IgD-negative memory B cell (primary cell): ENCODE data around the gene LIFR. TPM values are rescaled to one million over a fixed set of nuclear protein-coding genes. Genes with fewer than 3 reads are reported as not detected.

Source experiments
- H3K27ac Mint-ChIP-seq, 3 donors: one replicate each; pipeline ENCODE4 v1.8.0; 2020 to 2022; ENCODE audit warnings: mild to moderate bottlenecking in 3 of 3, mixed read lengths in 3 of 3, moderate library complexity in 1 of 3
- H3K27me3 Mint-ChIP-seq: one replicate; pipeline ENCODE4 v1.8.0; 2021; ENCODE audit warnings: mixed read lengths
- H3K36me3 Mint-ChIP-seq: one replicate; pipeline ENCODE4 v1.8.0; 2020; ENCODE audit warnings: mild to moderate bottlenecking, mixed read lengths
- H3K4me1 Mint-ChIP-seq, 3 donors: one replicate each; pipeline ENCODE4 v1.8.0; 2020 to 2022; ENCODE audit warnings: mixed read lengths in 3 of 3, mild to moderate bottlenecking in 1 of 3
- H3K4me3 Mint-ChIP-seq, 4 donors: one replicate each; pipeline ENCODE4 v1.8.0; 2020 to 2022; ENCODE audit warnings: mild to moderate bottlenecking in 4 of 4, mixed read lengths in 4 of 4, moderate library complexity in 3 of 4
- H3K9me3 Mint-ChIP-seq, 3 donors: one replicate each; pipeline ENCODE4 v1.8.0; 2020 to 2021; ENCODE audit warnings: mixed read lengths in 3 of 3, mild to moderate bottlenecking in 1 of 3
- polyA plus RNA-seq: library from polyadenylated mRNA; unstranded; fragments of 300-500 nt; fragmentation: Illumina TruSeq; gene quantifications from one replicate; pipeline ENCODE4 v1.2.3, GENCODE V29; 2021

LIFR gene
- polyA plus RNA-seq, 1 donor from 2014 or later = not detected

DNA sequence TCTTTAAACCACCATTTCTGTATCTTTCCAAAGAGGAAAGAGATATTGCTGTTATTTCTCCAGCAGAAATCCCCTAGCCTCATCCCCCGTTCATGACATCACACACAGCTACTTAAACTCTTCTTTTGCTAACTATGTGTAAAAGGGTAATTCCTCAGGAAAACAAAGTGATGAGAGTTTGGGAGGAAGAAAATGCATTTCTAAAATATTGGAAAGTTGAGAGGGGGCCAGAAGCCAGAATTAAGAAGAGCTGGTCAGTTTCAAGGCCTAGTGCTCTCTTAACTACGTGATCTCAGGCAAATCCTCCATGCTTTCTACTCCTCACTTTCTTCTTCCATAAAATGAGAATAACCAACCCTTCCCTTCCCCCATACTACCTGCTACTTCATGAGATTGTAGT, 109.4 kb downstream of the LIFR start:
- H3K4me1 Mint-ChIP-seq = no peaks in the 10 kb centered on the region
- peaks cover 58% of the 10 kb centered on the region for H3K27me3 Mint-ChIP-seq

GRCh38 chr5:38446029-38446522, 110.4 kb downstream of the LIFR start:
- peaks cover 57% of the 10 kb centered on the region for H3K27me3 Mint-ChIP-seq

More for the DNA sequence above, 109.4 kb downstream of the LIFR start:
- H3K36me3 Mint-ChIP-seq = no peaks in the 10 kb centered on the region
- no peak overlapping the region for H3K27ac Mint-ChIP-seq
- peaks cover 0 to 2% (median 0%) of the 10 kb centered on the region in 3 donors for H3K9me3 Mint-ChIP-seq
- no peak overlapping the region for H3K4me3 Mint-ChIP-seq

GRCh38 chr5:38445374-38446028, 110.9 kb downstream of the LIFR start:
- Mint-ChIP-seq H3K9me3 (peaks cover 0 to 2% (median 0%) of the 10 kb centered on the region in 3 donors), H3K4me3 (no peak overlapping the region), H3K36me3 (no peaks in the 10 kb centered on the region), H3K4me1 (peaks cover 0 to 2% (median 0%) of the 10 kb centered on the region in 3 donors), H3K27ac (no peak overlapping the region), H3K27me3 (peaks cover 53% of the 10 kb centered on the region)

More at GRCh38 chr5:38446029-38446522, 110.4 kb downstream of the LIFR start:
- no peak overlapping the region for H3K27ac Mint-ChIP-seq
- H3K36me3 Mint-ChIP-seq = no peaks in the 10 kb centered on the region
- peaks cover 0 to 2% (median 0%) of the 10 kb centered on the region in 3 donors for H3K4me1 Mint-ChIP-seq
- peaks cover 0 to 2% (median 0%) of the 10 kb centered on the region in 3 donors for H3K9me3 Mint-ChIP-seq
- H3K4me3 Mint-ChIP-seq = no peak overlapping the region

DNA sequence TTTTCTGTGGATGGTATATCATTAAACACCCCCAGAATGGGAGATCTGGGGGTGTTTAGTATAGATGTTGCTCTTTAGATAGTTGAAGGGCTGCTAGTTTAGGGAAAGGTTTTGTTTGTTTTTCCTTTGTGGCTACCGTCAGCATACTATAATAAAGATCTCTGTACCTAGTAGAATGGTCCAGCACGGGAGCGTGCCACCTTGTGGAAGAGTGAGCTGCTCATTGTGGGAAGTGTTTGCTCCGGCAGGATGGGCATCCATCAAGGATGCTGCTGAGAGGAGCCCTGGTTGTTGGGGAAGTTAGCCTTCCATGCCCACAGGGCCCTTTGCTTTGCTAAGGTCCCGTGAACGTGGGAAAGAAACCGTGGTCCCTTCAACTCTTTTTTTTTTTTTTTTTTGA, 113.1 kb downstream of the LIFR start:
- Mint-ChIP-seq H3K9me3 (peaks cover 0 to 2% (median 0%) of the 10 kb centered on the region in 3 donors), H3K27ac (no peak overlapping the region), H3K4me1 (peaks cover 0 to 2% (median 0%) of the 10 kb centered on the region in 3 donors), H3K36me3 (no peaks in the 10 kb centered on the region), H3K4me3 (no peak overlapping the region), H3K27me3 (peaks cover 38% of the 10 kb centered on the region)

DNA sequence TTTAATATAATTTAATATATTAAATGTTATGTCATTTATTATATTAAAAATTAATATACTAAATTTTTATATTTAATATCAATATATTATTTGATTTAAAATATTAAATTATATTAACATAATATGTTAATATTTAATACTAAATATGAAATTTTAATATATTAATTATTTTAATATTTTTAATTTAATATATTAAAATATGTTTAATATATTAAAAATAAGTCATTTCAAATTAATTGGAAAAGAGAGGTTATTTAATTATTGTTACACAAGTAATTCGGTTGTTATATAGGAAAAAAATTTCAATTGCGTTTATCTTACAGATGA, 114.2 kb downstream of the LIFR start:
- Mint-ChIP-seq H3K9me3 (peaks cover 0 to 2% (median 0%) of the 10 kb centered on the region in 3 donors), H3K4me1 (peaks cover 0 to 2% (median 0%) of the 10 kb centered on the region in 3 donors), H3K36me3 (no peaks in the 10 kb centered on the region), H3K4me3 (no peak overlapping the region), H3K27ac (no peak overlapping the region), H3K27me3 (peaks cover 32% of the 10 kb centered on the region)

DNA sequence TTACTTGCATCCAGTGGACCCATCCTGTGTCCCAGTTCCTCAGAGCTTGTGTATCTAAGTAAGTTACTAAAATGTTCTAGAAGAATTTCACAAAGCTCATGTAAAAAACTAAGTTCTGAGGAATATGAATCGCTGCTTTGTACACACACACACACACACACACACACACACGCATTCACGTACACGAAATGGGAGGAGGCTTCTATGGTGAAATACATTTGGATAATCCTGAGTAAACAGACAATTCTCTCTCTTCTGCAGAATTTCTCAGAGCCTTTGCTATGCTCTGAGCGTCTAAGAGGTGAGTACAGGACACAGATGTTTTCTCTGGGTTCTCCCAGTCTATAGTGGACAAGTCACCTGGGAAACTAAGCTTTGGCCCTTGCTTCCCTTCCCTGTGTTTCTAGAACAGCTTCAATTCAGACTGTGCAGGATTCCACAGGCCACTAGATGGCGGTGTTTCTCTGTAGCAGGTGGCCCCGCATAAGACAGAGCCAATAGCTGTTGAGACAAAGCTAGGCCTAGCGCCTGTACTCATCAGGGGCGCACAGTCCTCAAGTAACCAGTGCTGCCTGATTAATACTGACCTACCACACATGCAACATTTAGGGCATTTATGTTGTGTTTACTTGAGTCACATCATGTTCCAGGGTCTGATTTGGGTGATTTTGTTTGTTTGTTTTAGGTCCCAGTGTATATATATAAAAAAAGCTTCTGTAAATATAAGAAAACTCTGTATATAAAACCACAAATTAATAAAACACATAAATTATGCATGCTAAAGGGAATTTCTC, 114.8 kb downstream of the LIFR start:
- H3K27ac Mint-ChIP-seq = peak overlapping the region in 1 of 3 donors; percentile 53
- H3K36me3 Mint-ChIP-seq = no peaks in the 10 kb centered on the region
- H3K9me3 Mint-ChIP-seq = peaks cover 0 to 2% (median 0%) of the 10 kb centered on the region in 3 donors
- H3K4me3 Mint-ChIP-seq = no peak overlapping the region
- peaks cover 0 to 2% (median 0%) of the 10 kb centered on the region in 3 donors for H3K4me1 Mint-ChIP-seq
- peaks cover 33% of the 10 kb centered on the region for H3K27me3 Mint-ChIP-seq

- H3K9me3 Mint-ChIP-seq = peaks cover 0 to 2% (median 0%) of the 10 kb centered on the region in 3 donors
- H3K27me3 Mint-ChIP-seq = peaks cover 34% of the 10 kb centered on the region
These were observed 117.7 kb downstream of the LIFR start for GRCh38 chr5:38438757-38439156.

DNA sequence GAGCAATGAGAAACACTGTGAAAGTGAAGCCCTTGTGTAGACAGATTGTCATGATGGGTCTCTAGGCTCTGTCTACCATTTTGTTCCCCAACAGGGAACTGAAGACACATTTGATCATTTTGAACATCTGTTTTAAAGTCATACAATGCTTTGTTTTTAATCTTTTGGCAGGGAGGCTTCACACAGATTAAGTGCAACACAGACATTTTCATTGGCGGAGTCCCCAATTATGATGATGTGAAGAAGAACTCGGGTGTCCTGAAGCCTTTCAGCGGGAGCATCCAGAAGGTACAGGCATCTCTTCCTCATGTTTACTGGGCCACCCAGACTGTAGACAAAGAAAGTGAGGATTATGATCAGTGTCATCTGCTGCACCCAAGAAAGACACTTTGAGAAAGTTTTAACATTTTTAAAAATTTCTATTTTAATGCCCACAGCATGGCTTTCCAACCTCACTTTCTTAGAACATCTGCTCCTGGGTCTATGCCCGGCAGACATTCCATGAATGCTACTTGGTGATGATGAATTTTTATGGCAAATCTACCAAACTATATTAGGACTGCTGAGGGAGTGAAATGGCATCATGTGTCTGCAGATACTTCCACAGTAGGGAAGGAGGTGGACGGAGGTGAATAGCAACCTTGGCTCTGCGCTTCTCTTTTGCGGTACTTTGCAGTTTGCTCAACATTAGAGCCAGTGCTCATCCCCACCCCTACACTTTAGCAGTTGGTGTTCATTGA, 121.3 kb downstream of the LIFR start:
- H3K27me3 Mint-ChIP-seq = peaks cover 27% of the 10 kb centered on the region
- no peak overlapping the region for H3K27ac Mint-ChIP-seq
- H3K4me3 Mint-ChIP-seq = peak overlapping the region in 1 of 4 donors; percentile 39
- H3K36me3 Mint-ChIP-seq = no peaks in the 10 kb centered on the region
- no peaks in the 10 kb centered on the region for H3K4me1 Mint-ChIP-seq
- H3K9me3 Mint-ChIP-seq = peaks cover 0 to 2% (median 0%) of the 10 kb centered on the region in 3 donors

More at GRCh38 chr5:38438757-38439156, 117.7 kb downstream of the LIFR start:
- H3K27ac Mint-ChIP-seq = no peak overlapping the region
- peaks cover 0 to 2% (median 0%) of the 10 kb centered on the region in 3 donors for H3K4me1 Mint-ChIP-seq
- H3K4me3 Mint-ChIP-seq = no peak overlapping the region
- no peaks in the 10 kb centered on the region for H3K36me3 Mint-ChIP-seq

DNA sequence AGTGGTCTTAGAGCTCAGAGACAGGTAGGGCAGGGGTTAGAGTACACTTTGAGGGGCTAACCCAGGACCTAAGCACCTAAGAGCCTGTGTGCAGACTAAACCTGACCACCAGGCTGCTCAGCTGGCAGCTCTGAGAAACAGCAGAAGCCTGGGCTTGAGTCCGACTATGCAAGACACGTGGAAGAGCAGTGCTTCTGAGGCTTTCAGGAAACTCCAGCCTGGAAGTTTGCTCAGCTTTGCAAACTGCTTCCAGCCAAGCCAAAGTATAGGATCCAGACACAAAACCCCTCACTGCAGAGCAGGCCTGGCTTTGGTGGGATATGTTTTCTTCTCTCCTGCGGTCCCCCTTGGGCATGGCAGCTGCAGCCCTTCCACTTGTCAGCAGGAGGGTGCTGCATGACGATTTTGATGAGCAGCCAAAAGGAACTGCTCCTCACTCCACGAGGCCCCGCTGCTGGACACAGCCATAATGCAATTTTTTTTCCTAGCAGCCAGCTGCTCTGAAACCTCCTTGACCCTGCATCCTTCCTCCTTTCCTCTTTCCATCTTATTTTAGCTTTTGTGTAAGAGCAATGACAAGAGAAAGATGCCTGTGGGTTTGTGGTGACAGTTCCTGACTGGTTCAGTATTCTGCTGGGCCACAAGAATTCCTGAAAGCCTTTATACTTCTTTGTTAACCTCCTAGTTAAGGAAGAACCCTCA, 123.1 kb downstream of the LIFR start:
- Mint-ChIP-seq H3K4me3 (peak overlapping the region in 1 of 4 donors; percentile 45), H3K4me1 (no peaks in the 10 kb centered on the region), H3K27ac (no peak overlapping the region), H3K9me3 (peaks cover 0 to 2% (median 0%) of the 10 kb centered on the region in 3 donors), H3K36me3 (no peaks in the 10 kb centered on the region), H3K27me3 (peaks cover 30% of the 10 kb centered on the region)

DNA sequence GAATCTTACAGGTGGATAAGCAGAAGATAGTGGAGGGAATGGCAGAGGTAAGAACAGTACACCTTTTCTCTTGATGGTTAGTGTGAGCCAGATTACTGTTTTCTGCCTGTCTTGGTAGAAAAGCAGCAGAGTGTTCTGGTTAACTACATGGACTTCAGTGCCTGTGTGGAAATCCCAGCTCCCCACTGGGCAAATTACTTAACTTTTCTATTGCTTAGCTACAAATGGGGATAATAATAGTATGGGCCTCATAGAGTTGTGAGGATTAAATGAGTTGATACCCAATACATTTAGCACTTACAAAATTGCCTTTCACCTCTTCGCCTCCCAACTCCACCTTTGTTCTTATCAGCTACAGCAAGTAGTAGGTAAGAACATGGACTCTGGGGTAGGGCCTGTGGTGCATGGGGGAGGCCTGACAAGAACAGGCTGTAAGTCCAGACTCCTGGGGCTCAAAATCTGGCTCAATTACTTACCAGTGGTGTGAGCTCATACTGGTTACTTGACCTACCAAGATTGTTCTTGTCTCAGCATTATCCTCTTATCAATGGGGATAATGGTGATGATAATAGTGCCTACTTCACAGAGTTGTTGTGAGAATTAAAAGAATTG, 125.1 kb downstream of the LIFR start:
- Mint-ChIP-seq H3K4me1 (no peaks in the 10 kb centered on the region), H3K9me3 (peaks cover 0 to 2% (median 0%) of the 10 kb centered on the region in 3 donors), H3K36me3 (no peaks in the 10 kb centered on the region), H3K27ac (no peak overlapping the region), H3K27me3 (peaks cover 19% of the 10 kb centered on the region), H3K4me3 (no peak overlapping the region)

DNA sequence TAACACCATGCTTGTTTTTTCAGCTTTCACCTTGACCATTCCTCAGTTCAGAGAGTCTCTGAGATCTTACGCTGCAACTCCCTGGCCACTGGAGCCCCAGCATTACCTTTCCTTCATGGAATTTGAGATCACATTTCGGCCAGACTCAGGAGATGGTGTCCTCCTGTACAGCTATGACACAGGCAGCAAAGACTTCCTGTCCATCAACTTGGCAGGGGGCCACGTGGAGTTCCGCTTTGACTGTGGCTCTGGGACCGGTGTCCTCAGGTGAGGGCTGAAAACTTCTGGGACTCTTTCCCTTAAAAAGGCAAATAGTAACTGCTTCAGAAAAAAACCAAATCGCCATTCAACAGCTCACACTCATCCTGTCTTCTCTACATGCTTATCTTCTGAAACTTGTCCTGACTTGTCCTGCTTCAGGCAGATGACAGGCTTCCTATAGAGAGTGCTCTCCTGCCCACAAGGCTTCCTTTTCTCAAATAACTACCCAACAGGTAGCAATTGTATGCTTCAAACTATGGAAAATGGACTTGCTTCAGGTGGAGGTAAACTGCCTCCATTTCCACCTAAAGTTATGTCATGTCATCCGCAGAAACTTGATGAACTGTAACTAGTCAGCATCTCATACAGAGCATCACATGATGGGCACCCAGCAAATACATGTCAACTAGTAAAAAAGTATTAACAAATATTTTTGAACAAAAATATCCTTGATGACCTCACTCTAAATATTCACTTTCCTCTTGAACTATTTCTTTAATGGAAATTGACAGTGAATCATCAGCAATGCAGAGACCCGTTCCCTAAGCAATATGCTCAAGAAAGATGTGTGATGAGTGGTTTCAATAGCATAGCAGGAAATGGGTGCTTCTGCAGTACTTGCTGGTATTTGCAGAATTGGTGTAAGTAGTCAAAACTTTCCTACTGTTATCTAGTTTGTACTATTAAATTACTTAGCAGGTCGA, 129.2 kb downstream of the LIFR start:
- Mint-ChIP-seq H3K27ac (no peak overlapping the region), H3K9me3 (no peaks in the 10 kb centered on the region), H3K36me3 (no peaks in the 10 kb centered on the region), H3K4me1 (no peaks in the 10 kb centered on the region), H3K4me3 (no peak overlapping the region), H3K27me3 (peaks cover 15% of the 10 kb centered on the region)

DNA sequence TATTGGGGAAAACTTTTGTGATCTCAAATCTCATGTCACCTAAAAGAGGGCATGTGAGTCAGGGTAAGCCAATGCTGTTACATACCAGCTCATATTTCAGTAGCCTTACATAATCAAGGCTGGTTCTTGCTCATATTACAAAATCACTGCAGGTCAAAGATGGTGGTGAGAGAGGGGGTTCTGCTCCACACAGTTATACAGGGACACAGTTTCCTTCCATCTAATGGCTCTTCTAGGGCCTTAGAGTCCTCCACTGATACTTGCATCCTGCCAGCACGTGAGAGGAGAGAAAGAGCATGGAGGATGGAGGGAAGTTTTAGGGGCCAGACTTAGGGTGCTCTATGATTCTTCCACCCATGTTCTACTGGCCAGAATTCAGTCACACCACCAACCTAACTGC, 130.0 kb downstream of the LIFR start:
- H3K9me3 Mint-ChIP-seq = no peaks in the 10 kb centered on the region
- peaks cover 17% of the 10 kb centered on the region for H3K27me3 Mint-ChIP-seq
- H3K4me1 Mint-ChIP-seq = no peaks in the 10 kb centered on the region
- H3K4me3 Mint-ChIP-seq = no peak overlapping the region
- no peak overlapping the region for H3K27ac Mint-ChIP-seq
- no peaks in the 10 kb centered on the region for H3K36me3 Mint-ChIP-seq
